Right lung (tissue), 5 donors: Measurements from ENCODE around the gene PLSCR3. TPM values are rescaled to one million over a fixed set of nuclear protein-coding genes. Genes with fewer than 3 reads are reported as not detected.
"Not testable (repeated sequence)": the region's sequence is repeated elsewhere in the genome, so short reads cannot be mapped to it uniquely, and the experiment has no call there.

Experiments used
- DNase-seq, 2 donors: peaks; one replicate each; pipeline ENCODE4 v3.0.0-alpha.2; 2013
- polyA plus RNA-seq, 5 donors: library from polyadenylated mRNA; unstranded; fragments of 120-200 nt; gene quantifications; one replicate each; pipeline versions ENCODE4 v1.2.1 to v1.2.3, GENCODE V29; 2013; ENCODE audit warnings: inconsistent platforms in 1 of 5, low replicate concordance in 1 of 5; ENCODE audit not compliant: insufficient read length in 5 of 5, insufficient read depth in 1 of 5

PLSCR3 gene
- polyA plus RNA-seq, 5 donors: 39.3 to 74.6 (median 57.6) TPM

GRCh38 chr17:7383742-7384488 is 10.4 kb downstream of the PLSCR3 start:
- DNase-seq: peak in 1 of 2 donors; percentile 59

GRCh38 chr17:7383371-7383741 is 11.0 kb downstream of the PLSCR3 start:
- no peak for DNase-seq

GRCh38 chr17:7382901-7383300 is 11.4 kb downstream of the PLSCR3 start:
- no peak for DNase-seq

- no peak for DNase-seq
Observed at GRCh38 chr17:7380855-7381683, 13.3 kb downstream of the PLSCR3 start, which contains the start of gene TNK1. Gene TNK1, plus strand, starts transcription at chr17:7381089. Its CDS starts 1,838 bp downstream, at chr17:7382927.

GRCh38 chr17:7380321-7380720 is 14.0 kb downstream of the PLSCR3 start:
- peak; percentile 55 to 65 for DNase-seq

- DNase-seq: no peak
Observed at GRCh38 chr17:7379134-7379533, 15.2 kb downstream of the PLSCR3 start.

GRCh38 chr17:7374353-7374752 is 20.0 kb downstream of the PLSCR3 start:
- DNase-seq: no peak

- no peak for DNase-seq
Observed at GRCh38 chr17:7370853-7371252, 23.5 kb downstream of the PLSCR3 start.

GRCh38 chr17:7369825-7370224 is 24.5 kb downstream of the PLSCR3 start:
- DNase-seq: no peak

GRCh38 chr17:7368599-7368994 is 25.7 kb downstream of the PLSCR3 start:
- DNase-seq: not testable (repeated sequence)

GRCh38 chr17:7367918-7368598 is 26.3 kb downstream of the PLSCR3 start:
- DNase-seq: no peak

- no peak for DNase-seq
Observed at GRCh38 chr17:7367083-7367482, 27.2 kb downstream of the PLSCR3 start.

GRCh38 chr17:7365963-7366362 is 28.4 kb downstream of the PLSCR3 start:
- not testable (repeated sequence) for DNase-seq

- no peak for DNase-seq
Observed at GRCh38 chr17:7363311-7363710, 31.0 kb downstream of the PLSCR3 start.

- no peak for DNase-seq
Observed at GRCh38 chr17:7361906-7362305, 32.4 kb downstream of the PLSCR3 start.

- no peak for DNase-seq
Observed at GRCh38 chr17:7357381-7357780, 36.9 kb downstream of the PLSCR3 start.

GRCh38 chr17:7356756-7357155 is 37.6 kb downstream of the PLSCR3 start:
- no peak for DNase-seq

GRCh38 chr17:7356072-7356549 is 38.2 kb downstream of the PLSCR3 start:
- DNase-seq: peak; percentile 44 to 59

GRCh38 chr17:7355573-7355972 is 38.8 kb downstream of the PLSCR3 start:
- DNase-seq: no peak

- DNase-seq: peak in 1 of 2 donors; percentile 34
Observed at GRCh38 chr17:7355053-7355452, 39.3 kb downstream of the PLSCR3 start, which contains the start of gene TMEM95. Gene TMEM95, plus strand, starts transcription at chr17:7355156. Its CDS starts 49 bp downstream, at chr17:7355205.

- no peak for DNase-seq
Observed at GRCh38 chr17:7354262-7354843, 40.0 kb downstream of the PLSCR3 start.
